Omental fat pad (tissue), 4 donors: ENCODE measurements around the gene EYA3. TPM values are rescaled to one million over a fixed set of nuclear protein-coding genes. Genes with fewer than 3 reads are reported as not detected.
"Not testable (repeated sequence)": the region's sequence is repeated elsewhere in the genome, so short reads cannot be mapped to it uniquely, and the experiment has no call there.

Experiments used
- ATAC-seq: fragments of 150-250 bp; one replicate; pipeline ENCODE4 v1.9.1; 2016; ENCODE audit warnings: mild to moderate bottlenecking, moderate library complexity; ENCODE audit not compliant: low FRiP score
- DNase-seq: peaks from one replicate; pipeline ENCODE4 v3.0.0-alpha.2; 2019; ENCODE audit warnings: low spot score
- CTCF ChIP-seq, 3 donors: fragments of 450-650 bp; IDR thresholded peaks; one replicate each; pipeline ENCODE4 v1.5.1; 2016 to 2017; ENCODE audit warnings: antibody characterized with exemption in 3 of 3, mild to moderate bottlenecking in 3 of 3, moderate library complexity in 2 of 3
- total RNA-seq, 4 donors: library from RNA; depleted of rRNA; stranded (reverse); fragments of >200 nt; gene quantifications; one replicate each; pipeline ENCODE4 v1.1.0, GENCODE V29; 2016

EYA3 gene
- total RNA-seq, 4 donors from 2014 or later: 7.5 to 19.6 (median 14.6) TPM

GRCh38 chr1:28031173-28031572, 57.2 kb downstream of the EYA3 start:
- no peak for TF ChIP-seq CTCF (IDR thresholded peaks at IDR 0.05)
- ATAC-seq (no peak), DNase-seq (no peak)

DNA sequence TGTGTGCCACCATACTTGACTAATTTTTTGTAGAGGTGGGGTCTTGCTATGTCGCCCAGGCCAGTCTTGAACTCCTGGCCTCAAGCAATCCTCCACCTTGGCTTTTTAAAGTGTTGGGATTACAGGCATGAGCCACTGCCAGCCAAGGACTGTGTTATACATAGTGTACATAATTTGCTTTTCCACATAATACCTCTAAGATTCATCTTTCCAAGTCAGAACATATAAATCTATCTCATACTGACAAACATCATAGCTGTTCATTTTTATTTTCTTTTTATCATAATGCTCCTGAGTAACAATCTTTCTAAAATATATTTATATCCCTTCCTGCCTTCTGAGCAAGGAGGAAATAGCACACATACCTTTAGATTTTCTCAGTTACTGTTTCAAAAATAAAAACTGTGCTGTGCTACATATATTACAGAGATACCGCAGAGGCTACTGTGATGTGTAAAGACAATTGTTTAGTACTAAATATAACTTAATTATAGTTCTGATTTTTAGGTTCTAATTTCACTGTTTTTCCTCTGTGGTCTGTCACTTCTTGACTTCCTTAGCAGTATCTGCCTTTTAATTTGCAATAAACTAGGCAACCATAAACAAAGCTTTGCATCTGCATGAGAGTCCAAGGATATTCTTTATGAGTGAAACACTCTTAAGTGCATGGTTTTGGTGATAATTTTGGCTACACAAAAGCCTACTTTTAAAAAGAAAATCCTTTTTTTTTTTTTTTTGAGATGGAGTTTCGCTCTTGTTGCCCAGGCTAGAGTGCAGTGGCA, 59.3 kb downstream of the EYA3 start:
- DNase-seq (no peak), ATAC-seq (no peak)
- TF ChIP-seq CTCF (IDR thresholded peaks at IDR 0.05): no peak

GRCh38 chr1:28027660-28028059, 60.8 kb downstream of the EYA3 start:
- ATAC-seq (no peak), DNase-seq (no peak)
- no peak for TF ChIP-seq CTCF (IDR thresholded peaks at IDR 0.05)

DNA sequence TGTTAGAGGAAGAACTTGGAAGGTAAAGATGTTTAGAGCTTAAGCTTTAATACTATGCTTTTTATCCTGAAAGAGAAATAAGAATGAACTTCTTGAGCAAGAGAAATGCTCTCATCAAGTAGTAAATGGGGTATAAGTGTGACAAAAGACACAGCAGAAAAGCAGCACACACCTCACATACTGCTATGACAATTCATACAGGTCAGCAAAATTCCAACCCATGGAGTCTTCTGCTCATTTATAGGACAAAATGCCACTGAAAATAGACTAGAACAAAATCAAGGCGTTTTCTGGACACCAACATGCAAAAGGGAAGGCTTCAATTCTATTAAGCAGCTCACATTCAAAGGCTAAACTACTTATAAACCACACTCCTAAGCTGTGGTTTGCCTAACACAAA, 61.2 kb downstream of the EYA3 start:
- no peak for TF ChIP-seq CTCF (IDR thresholded peaks at IDR 0.05)

GRCh38 chr1:28026329-28026728, 62.1 kb downstream of the EYA3 start:
- ATAC-seq: no peak
- no peak for DNase-seq
- no peak for TF ChIP-seq CTCF (IDR thresholded peaks at IDR 0.05)

More for the DNA sequence above, 61.2 kb downstream of the EYA3 start:
- ATAC-seq (no peak), DNase-seq (no peak)

DNA sequence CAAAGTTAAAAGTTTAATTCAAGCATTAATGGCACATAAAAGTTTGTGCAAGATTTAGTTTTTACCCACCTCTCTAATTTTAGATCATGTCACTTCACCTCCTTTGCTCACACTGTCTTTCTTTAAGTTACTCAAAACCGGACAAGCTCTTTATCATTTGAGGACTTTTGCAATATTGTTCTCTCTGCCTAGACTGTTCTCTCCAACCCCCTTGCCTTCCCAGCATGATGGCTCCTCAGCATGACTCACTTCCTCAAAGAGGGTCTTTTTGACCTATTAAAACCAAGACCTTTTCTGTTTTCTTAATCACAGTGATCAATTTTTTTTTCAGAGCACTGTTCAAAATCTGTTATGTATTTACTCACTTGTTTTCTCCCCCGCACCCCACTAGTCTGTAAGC, 67.3 kb downstream of the EYA3 start:
- TF ChIP-seq CTCF (IDR thresholded peaks at IDR 0.05): no peak
- no peak for ATAC-seq
- no peak for DNase-seq

GRCh38 chr1:28010969-28011368, 77.4 kb downstream of the EYA3 start:
- ATAC-seq (no peak), DNase-seq (no peak)
- no peak for TF ChIP-seq CTCF (IDR thresholded peaks at IDR 0.05)

DNA sequence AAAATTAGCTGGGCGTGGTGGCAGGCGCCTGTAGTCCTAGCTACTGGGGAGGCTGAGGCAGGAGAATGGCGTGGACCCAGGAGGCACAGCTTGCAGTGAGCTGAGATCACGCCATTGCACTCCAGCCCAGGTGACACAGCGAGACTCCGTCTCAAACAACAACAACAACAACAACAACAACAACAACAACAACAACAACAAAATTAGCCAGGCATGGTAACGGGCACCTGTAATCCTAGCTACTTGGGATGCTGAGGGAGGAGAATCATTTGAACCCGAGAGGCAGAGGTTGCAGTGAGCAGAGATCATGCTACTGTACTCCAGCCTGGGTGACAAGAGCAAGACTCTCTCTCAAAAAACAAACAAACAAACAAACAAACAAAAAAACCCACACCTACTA, 85.3 kb downstream of the EYA3 start:
- not testable (repeated sequence) for ATAC-seq, DNase-seq
